ENCODE data around the gene ALLC. TPM values are rescaled to one million over a fixed set of nuclear protein-coding genes. Genes with fewer than 3 reads are reported as not detected.

Gene ALLC
- total and polyA plus RNA-seq, 9 of the 15 experiments (the other 6 are each of a cell fraction or from before 2014, with no cell fraction given) = not detected

DNA sequence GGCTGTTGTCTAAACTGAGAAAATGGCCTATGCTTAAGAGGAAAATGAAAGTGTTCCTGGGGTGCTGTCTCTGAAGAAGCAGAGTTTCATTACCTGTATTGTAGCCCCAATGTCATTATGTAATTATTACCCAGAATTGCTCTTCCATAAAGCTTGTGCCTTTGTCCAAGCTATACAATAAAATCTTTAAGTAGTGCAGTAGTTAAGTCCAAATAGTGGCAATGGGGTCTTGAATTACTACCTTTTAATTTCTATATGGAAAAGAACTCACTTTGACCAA, 13.8 kb upstream of the ALLC start:
- no TSS peak for BruUV-seq (replicated peaks)
- no peaks in the 10 kb centered on the region for H3K9me1 ChIP-seq (ENCODE audit: control insufficient read depth, insufficient read depth, low read length)
- intact Hi-C loops (cut with micrococcal nuclease) (no loop called here), in situ Hi-C loops (cut with MboI) (no loop called here)
- ATAC-seq (no peak), FAIRE-seq (no peak), DNase-seq (ENCODE audit: extremely low read depth in 1 of 4, low spot score in 3 of 4) (no peak)
- CTCF ChIA-PET (ENCODE audit: low intra/inter-chr PET ratio) = no interaction called here
- no peaks in the 10 kb centered on the region for H3K79me2 ChIP-seq (ENCODE audit: control insufficient read depth, insufficient read depth, low read length)
- TF ChIP-seq SMARCA5 (IDR thresholded peaks at IDR 0.05) = no peak
- TF ChIP-seq, protein P1, sequence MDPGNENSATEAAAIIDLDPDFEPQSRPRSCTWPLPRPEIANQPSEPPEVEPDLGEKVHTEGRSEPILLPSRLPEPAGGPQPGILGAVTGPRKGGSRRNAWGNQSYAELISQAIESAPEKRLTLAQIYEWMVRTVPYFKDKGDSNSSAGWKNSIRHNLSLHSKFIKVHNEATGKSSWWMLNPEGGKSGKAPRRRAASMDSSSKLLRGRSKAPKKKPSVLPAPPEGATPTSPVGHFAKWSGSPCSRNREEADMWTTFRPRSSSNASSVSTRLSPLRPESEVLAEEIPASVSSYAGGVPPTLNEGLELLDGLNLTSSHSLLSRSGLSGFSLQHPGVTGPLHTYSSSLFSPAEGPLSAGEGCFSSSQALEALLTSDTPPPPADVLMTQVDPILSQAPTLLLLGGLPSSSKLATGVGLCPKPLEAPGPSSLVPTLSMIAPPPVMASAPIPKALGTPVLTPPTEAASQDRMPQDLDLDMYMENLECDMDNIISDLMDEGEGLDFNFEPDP (CRISPR knock-in tag; IDR thresholded peaks at IDR 0.05) = no peak
- TF ChIP-seq ZNF174 (CRISPR knock-in tag; IDR thresholded peaks at IDR 0.05) = no peak
- TF ChIP-seq RNF2 (IDR thresholded peaks at IDR 0.05) = no peak
- TF ChIP-seq, protein P2, sequence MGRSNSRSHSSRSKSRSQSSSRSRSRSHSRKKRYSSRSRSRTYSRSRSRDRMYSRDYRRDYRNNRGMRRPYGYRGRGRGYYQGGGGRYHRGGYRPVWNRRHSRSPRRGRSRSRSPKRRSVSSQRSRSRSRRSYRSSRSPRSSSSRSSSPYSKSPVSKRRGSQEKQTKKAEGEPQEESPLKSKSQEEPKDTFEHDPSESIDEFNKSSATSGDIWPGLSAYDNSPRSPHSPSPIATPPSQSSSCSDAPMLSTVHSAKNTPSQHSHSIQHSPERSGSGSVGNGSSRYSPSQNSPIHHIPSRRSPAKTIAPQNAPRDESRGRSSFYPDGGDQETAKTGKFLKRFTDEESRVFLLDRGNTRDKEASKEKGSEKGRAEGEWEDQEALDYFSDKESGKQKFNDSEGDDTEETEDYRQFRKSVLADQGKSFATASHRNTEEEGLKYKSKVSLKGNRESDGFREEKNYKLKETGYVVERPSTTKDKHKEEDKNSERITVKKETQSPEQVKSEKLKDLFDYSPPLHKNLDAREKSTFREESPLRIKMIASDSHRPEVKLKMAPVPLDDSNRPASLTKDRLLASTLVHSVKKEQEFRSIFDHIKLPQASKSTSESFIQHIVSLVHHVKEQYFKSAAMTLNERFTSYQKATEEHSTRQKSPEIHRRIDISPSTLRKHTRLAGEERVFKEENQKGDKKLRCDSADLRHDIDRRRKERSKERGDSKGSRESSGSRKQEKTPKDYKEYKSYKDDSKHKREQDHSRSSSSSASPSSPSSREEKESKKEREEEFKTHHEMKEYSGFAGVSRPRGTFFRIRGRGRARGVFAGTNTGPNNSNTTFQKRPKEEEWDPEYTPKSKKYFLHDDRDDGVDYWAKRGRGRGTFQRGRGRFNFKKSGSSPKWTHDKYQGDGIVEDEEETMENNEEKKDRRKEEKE (IDR thresholded peaks at IDR 0.05; ENCODE audit: borderline replicate concordance in 1 of 2, control insufficient read depth in 1 of 2, low read depth in 2 of 2, low read length in 1 of 2) = no peak
- TF ChIP-seq, protein P3, sequence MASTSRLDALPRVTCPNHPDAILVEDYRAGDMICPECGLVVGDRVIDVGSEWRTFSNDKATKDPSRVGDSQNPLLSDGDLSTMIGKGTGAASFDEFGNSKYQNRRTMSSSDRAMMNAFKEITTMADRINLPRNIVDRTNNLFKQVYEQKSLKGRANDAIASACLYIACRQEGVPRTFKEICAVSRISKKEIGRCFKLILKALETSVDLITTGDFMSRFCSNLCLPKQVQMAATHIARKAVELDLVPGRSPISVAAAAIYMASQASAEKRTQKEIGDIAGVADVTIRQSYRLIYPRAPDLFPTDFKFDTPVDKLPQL (IDR thresholded peaks at IDR 0.05; ENCODE audit: extremely low read depth, insufficient read length) = no peak
- TF ChIP-seq ZZZ3 (IDR thresholded peaks at IDR 0.05) = no peak
- no peak for TF ChIP-seq TFAM (CRISPR knock-in tag; conservative IDR thresholded peaks at IDR 0.05)
- TF ChIP-seq OTX1 (CRISPR knock-in tag; IDR thresholded peaks at IDR 0.05) = no peak
- no peak for TF ChIP-seq KLF6 (CRISPR knock-in tag; IDR thresholded peaks at IDR 0.05; ENCODE audit: borderline replicate concordance)
- TF ChIP-seq CREM (IDR thresholded peaks at IDR 0.05; ENCODE audit: low read depth) = no peak
- no peak for TF ChIP-seq BACH1 (tag; IDR thresholded peaks at IDR 0.05)
- no peak for TF ChIP-seq CCNT2 (IDR thresholded peaks at IDR 0.05; ENCODE audit: borderline replicate concordance, extremely low read depth, insufficient read length, low read depth, low read length)
- TF ChIP-seq ADNP (tag; IDR thresholded peaks at IDR 0.05) = no peak
- no peak for TF ChIP-seq XRCC4 (IDR thresholded peaks at IDR 0.05; ENCODE audit: extremely low read depth, insufficient read depth, insufficient read length)
- no peak for TF ChIP-seq XRCC5 (IDR thresholded peaks at IDR 0.05; ENCODE audit: low read depth, low read length)
- TF ChIP-seq, protein P4, sequence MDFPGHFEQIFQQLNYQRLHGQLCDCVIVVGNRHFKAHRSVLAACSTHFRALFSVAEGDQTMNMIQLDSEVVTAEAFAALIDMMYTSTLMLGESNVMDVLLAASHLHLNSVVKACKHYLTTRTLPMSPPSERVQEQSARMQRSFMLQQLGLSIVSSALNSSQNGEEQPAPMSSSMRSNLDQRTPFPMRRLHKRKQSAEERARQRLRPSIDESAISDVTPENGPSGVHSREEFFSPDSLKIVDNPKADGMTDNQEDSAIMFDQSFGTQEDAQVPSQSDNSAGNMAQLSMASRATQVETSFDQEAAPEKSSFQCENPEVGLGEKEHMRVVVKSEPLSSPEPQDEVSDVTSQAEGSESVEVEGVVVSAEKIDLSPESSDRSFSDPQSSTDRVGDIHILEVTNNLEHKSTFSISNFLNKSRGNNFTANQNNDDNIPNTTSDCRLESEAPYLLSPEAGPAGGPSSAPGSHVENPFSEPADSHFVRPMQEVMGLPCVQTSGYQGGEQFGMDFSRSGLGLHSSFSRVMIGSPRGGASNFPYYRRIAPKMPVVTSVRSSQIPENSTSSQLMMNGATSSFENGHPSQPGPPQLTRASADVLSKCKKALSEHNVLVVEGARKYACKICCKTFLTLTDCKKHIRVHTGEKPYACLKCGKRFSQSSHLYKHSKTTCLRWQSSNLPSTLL (IDR thresholded peaks at IDR 0.05) = no peak
- H3K27me3 ChIP-seq (ENCODE audit: control insufficient read depth in 2 of 2, insufficient read depth in 2 of 2, low read length in 2 of 2) = peaks cover 38 to 85% of the 10 kb centered on the region in 2 experiments
- no peak overlapping the region for H3K27ac ChIP-seq (ENCODE audit: extremely low read depth, low read depth, low read length)
- peaks cover 0 to 28% of the 10 kb centered on the region in 2 experiments; a peak in 1 of 5 replicates for H3K4me1 ChIP-seq (replicated peaks in 1 of 2; ENCODE audit: control insufficient read depth in 2 of 2, insufficient read depth in 2 of 2, low read length in 2 of 2)
- H3K9me3 ChIP-seq (replicated peaks; ENCODE audit: control insufficient read depth, insufficient read depth, low read depth, low read length) = no peaks in the 10 kb centered on the region
- no peak overlapping the region for H2AFZ ChIP-seq (ENCODE audit: low read depth, low read length)
- H3K9ac ChIP-seq (ENCODE audit: insufficient read depth in 1 of 2, low read depth in 2 of 2, low read length in 2 of 2) = no peak overlapping the region
- H4K20me1 ChIP-seq (replicated peaks; ENCODE audit: control insufficient read depth, insufficient read depth, low read length) = peaks cover 13% of the 10 kb centered on the region
- POLR2A ChIA-PET = interaction anchor here (0.6 kb wide), 1 partner anchor 118 kb away, joined by 3 read pairs; no protein-coding TSS in a partner anchor
- H3K4me3 ChIP-seq = no peak overlapping the region
- no peak overlapping the region for H3K4me2 ChIP-seq (ENCODE audit: insufficient read depth, low read length)
- H3K36me3 ChIP-seq (ENCODE audit: control insufficient read depth, insufficient read depth, low read length) = no peaks in the 10 kb centered on the region

All from K562 (cell line).